NK-92 (cell line): ENCODE measurements around the gene ITGB4.

Experiments used
- DNase-seq: peaks from one replicate; lab custom pipeline; 2025; ENCODE audit not compliant: unreplicated experiment; lab: John Stamatoyannopoulos, UW

The ITGB4 gene

DNA sequence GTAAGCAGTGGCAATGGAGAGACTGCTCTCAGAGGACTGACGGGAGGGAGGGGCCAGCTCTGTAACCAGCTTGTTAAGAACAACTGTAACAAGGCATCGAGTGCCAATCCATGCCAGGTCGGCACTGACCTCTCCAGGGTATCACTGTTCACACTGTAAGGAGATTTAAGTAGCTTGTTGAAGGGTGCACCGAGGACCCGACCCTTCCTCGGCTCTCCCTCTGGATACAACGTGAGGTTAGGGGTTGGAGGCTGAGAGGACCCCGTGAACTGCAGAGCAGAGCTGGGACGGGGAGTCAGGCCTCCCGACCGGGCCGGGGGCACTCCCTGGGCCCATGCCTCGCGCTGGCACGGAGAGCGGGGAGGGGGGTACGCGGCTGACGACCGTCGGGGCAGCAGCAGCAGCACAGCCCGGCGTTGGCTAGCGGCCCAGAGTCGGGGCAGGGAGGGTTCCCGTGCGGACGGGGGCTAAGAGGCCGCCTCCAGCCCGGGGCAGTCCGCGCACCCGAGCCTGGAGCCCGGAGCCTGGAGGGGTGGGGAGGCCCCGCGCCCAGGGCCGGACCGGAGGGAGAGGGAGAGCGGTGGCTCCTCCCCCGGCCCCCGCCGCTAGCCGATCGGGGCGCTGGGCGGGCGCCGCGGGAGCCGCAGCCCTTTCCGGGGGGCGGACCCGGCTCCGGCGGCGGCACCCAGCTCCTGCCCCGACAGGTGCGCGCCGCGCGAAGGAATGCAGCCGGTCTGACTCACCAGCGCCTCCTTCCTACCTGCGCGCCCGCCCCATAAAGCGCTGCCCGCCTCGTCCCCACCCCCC lies at the start of gene ITGB4:
ITGB4 (plus strand) TSS at position 804 of the 807 bp plus-strand sequence. CDS start 3,245 bp downstream, outside the sequence.
- DNase-seq, result no peak

DNA sequence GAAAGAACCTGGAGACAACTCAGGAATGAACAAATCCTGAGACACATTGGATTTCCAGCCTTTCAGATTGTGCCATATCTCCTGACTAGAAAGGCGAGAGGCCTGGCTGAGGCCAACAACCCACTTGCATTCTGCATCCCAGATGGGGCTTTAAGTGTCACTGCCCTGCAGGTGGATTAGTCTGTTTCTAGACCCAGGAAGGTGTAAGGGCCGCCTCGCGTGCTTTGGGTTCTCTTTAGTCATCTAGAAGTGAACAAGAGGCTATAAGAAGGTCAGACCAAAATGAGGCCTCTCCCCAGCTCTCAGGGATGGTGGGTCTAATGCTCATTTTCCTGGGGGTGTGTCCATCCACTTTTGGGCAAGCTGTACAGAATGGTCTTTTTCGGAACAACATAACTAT lies 49.2 kb upstream of the ITGB4 start:
- DNase-seq, result no peak

DNA sequence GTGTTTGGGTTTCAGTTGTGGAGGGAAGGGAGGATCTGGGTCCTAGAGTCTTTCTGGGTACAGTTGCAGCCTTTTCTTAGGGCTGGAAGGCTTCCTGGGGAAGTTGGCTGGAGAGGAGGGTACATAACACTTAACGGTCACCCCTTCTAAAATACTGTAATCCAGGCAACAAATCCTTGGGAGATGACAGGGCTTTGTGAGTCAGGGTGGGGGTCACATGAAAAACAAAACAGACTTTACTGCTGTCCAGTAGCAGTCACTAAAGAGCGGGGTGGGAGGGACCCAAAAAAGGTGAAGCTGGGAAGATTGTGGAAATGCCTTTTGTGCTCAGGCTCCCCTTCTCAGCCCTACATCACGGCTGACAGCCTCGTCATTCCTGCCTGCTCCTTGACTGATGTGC lies 47.8 kb upstream of the ITGB4 start:
- DNase-seq, result no peak

DNA sequence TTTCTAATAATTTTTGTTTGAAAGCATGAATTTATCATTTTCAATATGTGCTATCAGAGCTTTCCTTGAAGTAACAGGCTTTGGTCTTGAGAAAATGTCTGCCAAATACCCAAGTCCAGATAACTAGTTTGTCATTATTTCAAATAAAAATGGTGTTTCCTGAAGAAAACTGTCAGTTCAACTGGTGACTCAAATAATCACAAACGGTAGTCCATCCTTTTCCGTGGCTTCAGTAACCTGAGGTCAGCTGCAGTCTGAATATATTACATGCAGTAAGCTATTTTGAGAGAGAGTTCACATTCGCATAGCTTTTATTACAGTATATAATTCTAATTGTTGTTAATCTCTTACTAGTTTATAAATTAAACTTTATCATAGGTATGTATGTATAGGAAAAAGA lies 44.8 kb upstream of the ITGB4 start:
- no peak for DNase-seq

DNA sequence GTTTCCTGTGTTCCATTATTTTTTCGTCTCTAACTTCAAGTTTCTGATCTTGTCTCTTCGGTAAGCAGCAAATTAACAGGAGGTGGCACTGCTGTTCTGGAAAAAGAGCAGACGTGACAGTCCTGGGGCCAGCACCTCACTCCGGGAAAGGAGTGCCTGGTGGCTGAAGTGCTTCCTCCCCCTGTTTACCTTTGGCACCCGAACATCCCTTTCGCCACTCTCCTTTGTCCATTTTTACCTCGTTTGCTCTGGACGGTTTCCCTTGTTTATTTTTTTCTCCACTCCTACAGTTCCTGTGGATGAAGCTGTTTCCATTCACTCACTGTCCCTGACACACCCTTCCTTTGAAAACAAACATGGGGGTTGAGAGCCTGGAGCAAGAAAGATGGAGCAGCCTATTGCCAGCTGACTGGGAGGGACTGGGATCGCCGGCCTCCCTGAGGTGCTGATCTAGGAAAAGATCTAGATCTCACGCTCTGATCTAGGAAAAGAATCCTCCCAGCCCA lies 41.5 kb upstream of the ITGB4 start:
- no peak for DNase-seq

DNA sequence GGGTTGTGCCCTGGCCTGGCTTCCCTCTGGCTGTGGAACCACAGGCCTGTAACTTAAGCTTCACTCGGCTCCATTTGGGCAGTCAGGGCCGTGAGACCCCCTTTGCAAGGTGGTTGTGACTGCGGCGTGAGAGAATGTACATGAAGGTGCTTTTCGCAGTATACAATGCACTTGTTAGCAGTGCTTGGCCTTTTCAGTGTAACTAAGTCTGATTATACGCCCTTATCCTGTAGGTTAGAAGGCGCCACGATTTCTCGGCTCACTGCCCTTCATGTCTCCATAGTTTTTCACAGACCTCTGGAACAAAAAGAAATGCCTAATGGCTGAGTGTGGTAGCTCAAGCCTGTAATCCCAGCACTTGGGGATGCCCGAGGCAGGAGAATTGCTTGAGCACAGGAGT lies 40.8 kb upstream of the ITGB4 start:
- DNase-seq, result no peak

DNA sequence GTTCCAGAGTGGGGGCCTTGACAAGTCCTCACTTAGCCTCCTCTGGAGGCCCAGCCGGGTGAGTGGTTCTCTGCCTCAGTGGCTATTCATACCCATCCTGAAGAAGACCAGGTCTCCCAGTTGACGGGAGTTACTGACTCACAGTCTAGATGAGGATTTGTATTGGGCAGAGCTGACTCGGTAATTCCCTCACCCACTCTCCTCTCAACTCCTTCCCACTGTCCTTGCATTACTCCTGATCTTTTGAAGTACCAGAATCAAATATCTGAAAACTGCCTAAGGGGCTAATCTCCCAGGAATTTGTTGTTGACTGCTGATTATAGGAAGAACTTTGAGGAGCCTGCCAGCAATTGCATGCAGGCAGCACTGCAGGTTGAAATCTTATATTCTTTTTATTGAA lies 40.0 kb upstream of the ITGB4 start:
- DNase-seq, result no peak

DNA sequence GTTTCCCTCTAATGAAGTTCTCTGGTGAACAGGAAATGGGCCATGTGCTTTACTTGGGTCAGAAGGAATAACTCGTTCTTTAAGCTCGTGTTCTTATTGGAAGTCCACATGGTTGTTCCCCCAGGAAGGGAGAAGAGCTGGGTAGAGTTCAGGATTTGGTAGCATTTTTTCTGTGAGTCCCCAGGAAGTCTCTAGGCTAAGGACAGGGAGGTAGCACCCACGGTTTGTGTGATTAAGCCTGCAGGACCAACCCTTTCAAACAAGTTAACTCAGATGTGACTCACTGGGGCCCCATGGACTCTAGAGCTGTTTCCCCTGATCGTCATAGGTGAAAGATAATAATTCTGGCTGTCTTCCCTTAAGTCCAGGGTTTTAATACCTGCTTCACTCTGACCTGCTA lies 37.7 kb upstream of the ITGB4 start:
- no peak for DNase-seq

DNA sequence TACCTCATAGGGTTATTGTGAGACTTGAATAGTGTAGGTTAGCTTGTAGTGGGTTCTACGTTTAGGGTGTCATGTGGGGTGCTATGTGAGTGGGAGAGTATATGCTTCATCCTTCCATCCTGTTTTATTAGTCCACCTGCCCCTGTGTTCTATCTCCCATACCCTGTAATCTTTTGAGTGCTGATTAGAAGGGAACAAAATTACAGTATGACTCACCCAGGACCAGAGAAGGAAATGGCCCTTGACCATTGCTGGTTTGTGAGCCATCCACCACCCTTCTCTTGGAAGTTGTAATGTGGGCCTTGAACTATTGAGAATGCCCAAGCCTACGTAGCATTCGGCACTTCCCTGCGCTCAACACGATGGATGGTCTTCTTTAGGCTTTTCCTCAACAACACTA lies 37.0 kb upstream of the ITGB4 start:
- no peak for DNase-seq

DNA sequence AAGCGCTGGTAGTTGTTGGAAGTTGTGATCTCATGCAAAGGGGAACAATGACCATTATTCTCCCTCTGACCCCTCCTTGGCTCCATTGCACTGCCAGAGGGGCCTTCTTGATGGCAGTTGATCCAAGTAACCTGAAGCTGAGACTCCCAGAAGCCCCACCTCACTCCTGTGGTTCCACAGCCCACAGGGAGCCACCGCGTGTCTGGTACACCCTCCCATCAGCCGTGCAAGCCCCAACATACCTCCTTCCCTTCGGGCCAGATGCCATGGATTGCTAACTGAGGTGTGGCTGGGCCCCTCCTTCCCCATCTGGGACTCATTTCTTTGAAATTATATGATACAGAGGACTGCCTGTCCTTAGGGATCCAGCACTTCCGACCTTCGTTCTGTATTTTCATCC lies 36.3 kb upstream of the ITGB4 start:
- no peak for DNase-seq

DNA sequence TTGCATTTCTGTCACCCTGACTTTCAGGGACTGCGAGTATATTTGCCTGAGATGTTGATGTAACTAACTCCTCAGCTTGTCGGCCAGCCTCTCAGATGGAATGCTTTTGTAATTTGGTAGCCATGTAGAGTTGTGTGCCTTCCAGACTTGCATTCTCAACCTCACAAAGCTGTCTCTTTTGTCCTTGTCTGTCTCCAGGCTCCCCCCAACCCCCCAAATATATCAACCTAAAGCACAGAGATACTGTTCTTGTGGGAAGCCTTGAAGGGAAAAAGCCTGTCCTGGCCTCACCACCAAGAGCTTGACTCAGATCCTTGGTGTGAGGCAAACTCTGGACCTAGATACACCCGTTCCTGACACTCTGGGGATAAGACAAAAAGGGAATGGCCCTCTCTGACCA lies 35.8 kb upstream of the ITGB4 start:
- DNase-seq, result no peak

DNA sequence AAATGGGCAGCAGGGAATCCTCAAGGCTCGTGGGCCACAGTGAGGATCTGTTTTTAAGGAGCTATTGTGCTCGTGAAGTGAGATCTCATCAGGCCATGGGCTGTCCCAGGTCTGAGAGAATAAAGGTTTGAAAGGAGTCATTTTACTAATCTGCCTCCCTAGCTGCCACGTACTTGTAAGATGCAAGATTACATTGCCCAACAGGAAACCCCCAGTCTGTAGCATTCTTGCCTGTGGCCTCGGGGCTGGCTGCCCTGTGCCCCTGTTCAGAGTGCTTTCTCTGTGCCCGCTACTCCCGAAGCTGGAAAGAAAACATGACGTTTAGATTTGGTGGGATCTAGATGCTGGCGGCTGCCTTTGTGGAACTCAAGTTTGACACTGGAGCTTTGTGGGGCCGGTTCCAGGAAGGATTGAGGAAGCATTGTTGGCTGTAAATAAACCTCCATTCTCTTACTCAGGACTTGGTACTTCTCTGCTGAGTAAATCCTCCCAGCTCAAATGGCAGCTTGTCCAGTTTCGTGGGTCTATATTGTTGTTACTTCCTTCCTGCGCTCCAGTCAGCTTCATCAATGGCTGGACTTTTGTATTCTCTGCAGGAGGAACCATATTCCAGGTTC lies 32.9 kb upstream of the ITGB4 start:
- no peak for DNase-seq

DNA sequence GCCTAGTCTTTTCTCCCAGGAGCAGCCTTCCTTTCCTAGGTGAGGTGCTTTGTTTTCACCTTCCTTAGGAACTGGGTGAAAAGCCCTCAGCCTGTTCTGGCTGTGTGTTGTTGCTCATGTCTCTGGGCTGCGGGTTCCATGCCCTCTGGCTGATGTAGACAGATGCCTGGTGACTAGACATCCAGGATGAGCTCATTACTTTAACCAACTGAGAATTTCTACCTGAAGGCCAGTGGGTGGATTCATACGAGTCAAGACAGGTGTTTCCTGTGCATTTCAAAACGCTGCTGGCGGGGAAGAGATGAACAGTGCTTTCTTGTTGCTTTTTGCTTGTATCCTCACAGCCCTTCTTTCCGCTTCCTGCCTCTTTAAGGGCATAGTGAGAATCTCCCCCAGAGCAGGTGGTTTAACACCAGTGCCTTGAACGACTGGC lies 31.8 kb upstream of the ITGB4 start:
- DNase-seq, result no peak

DNA sequence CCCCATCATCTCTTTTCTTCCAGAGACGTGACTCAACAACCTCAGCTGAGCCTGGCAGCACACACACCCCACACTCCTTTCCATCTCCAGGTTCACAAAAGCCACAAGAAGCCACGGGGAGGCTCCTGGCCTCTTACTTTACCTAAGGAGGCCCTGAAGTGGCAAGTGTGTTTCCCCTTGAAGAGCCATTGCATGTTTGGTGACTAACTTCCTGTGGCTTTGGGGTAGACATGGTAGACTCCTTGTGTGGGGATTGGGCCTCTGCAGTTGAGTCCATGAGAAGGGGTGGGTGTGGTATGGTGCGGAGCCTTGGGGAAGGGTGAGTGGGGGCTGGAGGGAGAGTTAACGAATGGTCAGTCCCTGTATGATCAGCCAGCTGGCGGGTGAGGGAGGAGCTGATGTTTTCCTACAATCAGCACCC lies 29.9 kb upstream of the ITGB4 start:
- no peak for DNase-seq

DNA sequence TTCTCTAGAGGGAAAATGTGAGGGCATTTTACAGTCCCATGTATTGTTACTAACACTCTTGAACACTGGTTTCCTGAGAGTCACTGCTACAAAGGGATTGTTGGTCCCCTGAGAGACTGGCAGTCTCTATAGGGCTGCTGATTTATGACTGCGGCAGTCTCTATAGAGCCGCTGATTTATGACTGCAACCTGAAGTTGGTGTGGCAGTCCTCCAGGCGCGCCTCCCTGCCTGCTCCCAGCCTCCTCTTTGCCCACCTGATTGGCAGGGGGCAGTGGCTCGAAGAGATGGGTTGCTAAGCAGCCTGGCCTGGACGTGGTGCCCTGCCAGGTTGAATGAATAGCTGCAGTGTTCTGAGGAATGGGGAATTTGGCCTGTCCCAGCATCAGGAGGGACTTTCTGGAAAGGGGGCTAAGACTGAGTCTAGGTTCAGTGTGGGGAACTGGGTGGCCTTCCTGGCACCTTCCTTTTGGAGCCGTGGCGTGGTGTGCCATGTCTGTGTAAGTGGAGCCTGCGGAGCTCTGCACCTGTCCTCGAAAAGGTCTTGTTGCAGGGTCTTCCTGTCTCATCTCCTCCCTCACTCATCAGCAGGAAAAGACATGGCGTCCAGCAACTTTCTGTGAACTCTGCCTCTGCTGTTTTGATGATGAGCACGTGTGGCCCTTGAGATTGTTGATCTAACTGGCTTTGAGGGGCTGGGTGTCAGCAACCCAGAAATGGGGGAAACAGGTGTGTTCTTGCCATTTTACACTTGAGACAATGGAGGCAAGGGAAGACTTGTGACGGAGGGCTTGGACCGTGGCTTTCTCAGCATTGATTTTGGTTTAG lies 29.2 kb upstream of the ITGB4 start:
- DNase-seq, result no peak

DNA sequence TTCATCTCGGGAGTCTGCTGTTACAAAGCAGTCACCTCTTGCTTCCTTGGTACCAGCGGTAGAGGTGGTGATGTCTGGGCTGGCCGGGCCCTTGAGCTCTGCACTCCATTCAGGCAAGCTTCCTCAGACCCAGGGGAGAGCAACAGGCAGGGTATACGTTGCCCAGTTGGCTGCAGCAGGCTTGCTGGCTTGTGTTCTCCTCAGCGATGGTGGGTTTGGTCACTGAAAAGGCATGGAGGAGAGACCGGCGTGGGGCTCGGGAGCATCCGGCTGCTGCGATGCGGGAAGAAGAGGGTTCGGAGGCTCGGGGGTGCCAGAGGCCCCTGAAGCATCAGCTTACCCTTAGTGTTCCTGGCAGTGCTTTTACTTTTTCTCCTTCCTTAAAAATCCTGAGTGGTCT lies 28.3 kb upstream of the ITGB4 start:
- DNase-seq, result no peak

DNA sequence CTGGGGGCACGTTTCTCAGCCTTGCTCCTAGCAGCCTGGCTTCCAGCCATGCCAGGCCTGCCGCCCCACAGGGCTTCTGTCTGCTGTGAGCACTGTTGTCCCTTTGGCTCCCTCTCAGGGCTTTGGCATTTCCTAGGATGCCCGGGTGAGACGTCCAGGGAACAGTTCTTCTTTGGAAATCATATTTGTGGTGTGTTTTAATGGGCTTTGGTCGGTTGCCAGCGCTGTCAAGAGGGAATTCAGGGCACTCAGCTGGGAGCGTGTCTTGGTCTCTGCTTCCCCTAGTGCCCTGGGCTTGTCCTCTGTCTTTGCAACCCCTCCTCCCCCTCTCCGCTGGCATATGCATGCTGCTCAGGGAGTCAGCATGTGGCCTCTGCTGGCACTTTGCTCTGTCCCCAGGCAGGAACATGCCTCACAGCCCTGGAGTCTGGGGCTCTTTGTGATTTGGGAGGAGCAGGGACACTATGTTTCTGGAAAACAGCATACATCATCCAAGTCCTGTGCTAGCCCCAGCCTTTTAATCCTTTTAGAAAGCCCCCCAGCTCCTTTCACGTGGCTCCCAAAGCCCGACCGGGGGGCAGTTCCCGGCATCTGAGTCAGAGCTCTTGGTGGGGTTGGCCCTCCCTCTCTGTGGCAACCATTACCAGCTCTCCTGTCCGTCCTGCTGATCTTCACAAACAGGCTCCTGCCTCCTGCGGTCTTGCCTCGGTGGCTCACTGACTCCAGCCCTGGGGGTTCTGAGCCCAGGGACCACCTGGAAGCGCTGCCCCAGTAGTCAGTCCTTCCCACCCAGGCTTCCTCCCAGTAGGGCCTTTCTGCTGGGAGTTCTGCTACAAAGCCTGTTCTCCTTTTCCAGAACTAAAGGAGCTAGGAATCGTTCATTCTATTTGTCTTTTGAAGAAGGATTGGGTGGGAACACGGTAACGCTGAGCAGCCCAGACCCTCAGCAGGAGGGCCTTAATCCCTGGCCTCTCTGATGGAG lies 27.5 kb upstream of the ITGB4 start:
- DNase-seq, result no peak

DNA sequence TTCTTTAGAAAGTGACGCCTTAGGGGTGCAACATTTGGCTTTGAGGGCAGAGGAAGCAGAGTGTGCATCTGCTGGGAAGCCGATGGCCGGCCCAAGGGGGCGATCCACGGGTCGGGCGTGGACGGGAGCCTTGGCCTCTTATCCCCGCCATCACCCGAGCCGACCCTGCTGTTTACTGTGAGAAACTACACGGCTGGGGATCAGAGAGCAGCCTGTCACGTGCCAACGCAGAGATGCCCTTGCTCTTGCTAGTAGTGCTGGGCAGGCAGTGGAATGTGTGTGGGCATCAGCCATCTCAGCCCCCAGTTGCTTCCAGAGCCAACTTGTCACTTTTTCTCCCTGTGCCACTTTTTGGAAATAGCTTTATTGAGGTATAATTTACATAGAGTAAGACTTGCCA lies 26.7 kb upstream of the ITGB4 start:
- no peak for DNase-seq

DNA sequence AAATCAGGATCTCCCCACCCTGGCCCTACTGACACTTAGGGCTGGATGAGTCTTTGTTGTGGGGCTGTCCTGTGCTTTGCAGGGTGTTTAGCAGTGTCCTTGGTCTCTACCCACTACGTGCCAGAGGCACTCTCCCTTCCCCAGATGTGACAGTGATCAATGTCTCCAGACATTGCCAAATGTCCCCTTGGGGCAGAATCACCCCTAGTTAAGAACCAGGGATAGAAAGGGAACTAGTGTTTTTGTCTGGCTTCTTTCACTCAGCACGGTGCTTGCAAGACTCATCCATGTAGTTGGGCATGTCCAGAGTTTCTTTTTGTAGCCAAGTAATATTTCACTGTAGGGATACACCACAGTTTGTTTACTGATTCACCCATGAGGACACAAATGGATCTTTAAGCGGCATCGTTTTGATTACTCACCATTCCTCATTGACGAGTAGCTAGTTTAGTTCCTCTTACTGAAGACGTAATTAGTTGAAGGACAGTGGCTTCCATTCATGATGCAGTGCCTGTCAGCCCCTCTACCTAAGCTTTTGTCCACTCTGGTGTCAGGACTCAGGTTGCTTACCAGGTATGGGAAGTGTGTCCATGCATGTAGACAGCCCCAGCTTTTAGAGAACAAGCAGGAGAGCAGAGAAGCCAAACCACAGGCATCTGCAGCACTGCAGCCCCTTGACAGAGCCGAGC lies 26.0 kb upstream of the ITGB4 start:
- DNase-seq, result no peak

DNA sequence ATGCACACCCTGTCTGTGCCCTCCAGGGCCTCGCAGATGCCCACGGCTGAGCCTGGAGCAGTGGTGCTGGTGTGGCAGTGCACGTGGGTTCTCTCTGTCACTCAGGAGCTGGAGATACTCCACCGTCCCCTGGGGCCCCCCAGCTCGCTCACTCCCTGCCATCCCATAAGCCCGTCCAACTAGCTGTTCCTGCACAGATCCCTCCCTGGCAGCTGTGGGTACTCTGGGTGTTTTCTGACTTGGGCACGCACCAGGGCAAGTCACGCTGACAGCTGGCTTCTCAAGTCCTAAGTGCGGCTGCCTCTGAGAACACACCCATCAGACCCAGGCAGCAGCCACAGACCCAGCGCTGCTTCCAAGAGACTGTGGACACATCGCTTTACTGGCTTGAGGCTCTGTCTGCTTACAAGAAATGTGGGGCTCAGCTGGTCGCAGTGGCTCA lies 25.4 kb upstream of the ITGB4 start:
- DNase-seq, result no peak
